Hepatocyte (in vitro differentiated cells): ENCODE results near the gene LEMD3. TPM values are rescaled to one million over a fixed set of nuclear protein-coding genes. Genes with fewer than 3 reads are reported as not detected.

Experiments
- DNase-seq: peaks from one replicate; pipeline ENCODE4 v3.0.0-alpha.2; 2016; ENCODE audit warnings: low spot score
- H2AFZ ChIP-seq: fragments of 200-600 bp; sonication (generic); 2 replicates; pipeline ENCODE4 v1.6.0; 2016; ENCODE audit warnings: antibody characterized with exemption, mild to moderate bottlenecking
- H3K27ac ChIP-seq: fragments of 200-600 bp; sonication (generic); 2 replicates; pipeline ENCODE4 v1.5.1; 2016; ENCODE audit warnings: mild to moderate bottlenecking
- H3K27me3 ChIP-seq: fragments of 200-600 bp; sonication (generic); 2 replicates; pipeline ENCODE4 v1.6.1; 2016
- H3K36me3 ChIP-seq: fragments of 200-600 bp; sonication (generic); replicated peaks from 2 replicates; pipeline ENCODE4 v1.5.1; 2016; ENCODE audit warnings: low read depth; ENCODE audit not compliant: insufficient read depth
- H3K4me1 ChIP-seq: fragments of 200-600 bp; sonication (generic); 2 replicates; pipeline ENCODE4 v1.5.1; 2016; ENCODE audit warnings: mild to moderate bottlenecking, moderate library complexity; ENCODE audit not compliant: insufficient read depth
- H3K4me2 ChIP-seq: fragments of 200-600 bp; sonication (generic); 2 replicates; pipeline ENCODE4 v1.6.0; 2016
- H3K4me3 ChIP-seq: fragments of 200-600 bp; sonication (generic); 2 replicates; pipeline ENCODE4 v1.5.1; 2016; ENCODE audit warnings: mild to moderate bottlenecking
- H3K79me2 ChIP-seq: fragments of 200-600 bp; sonication (generic); 2 replicates; pipeline ENCODE4 v1.6.0; 2017; ENCODE audit warnings: mild to moderate bottlenecking
- H3K9me2 ChIP-seq: fragments of 200-600 bp; sonication (generic); replicated peaks from 2 replicates; pipeline ENCODE4 v1.6.0; 2017; ENCODE audit warnings: mild to moderate bottlenecking; ENCODE audit not compliant: insufficient read depth
- H3K9me3 ChIP-seq: fragments of 200-600 bp; sonication (generic); 2 replicates; pipeline ENCODE4 v1.5.1; 2016; ENCODE audit warnings: low read depth, mild to moderate bottlenecking
- H4K20me1 ChIP-seq: fragments of 200-600 bp; sonication (generic); 2 replicates; pipeline ENCODE4 v1.6.0; 2016; ENCODE audit warnings: mild to moderate bottlenecking; ENCODE audit not compliant: insufficient read depth, poor library complexity, severe bottlenecking
- CTCF ChIP-seq: fragments of 200-600 bp; sonication (generic); IDR thresholded peaks from 2 replicates; pipeline ENCODE4 v1.5.1; 2016; ENCODE audit warnings: antibody characterized with exemption, mild to moderate bottlenecking; ENCODE audit not compliant: poor library complexity
- EZH2 ChIP-seq: fragments of 200-600 bp; sonication (generic); IDR thresholded peaks from 2 replicates; pipeline ENCODE4 v1.6.1; 2016; ENCODE audit warnings: antibody characterized with exemption, mild to moderate bottlenecking, borderline replicate concordance
- EZH2phosphoT487 ChIP-seq: fragments of 200-600 bp; sonication (generic); IDR thresholded peaks from one replicate; pipeline ENCODE4 v1.6.1; 2018; ENCODE audit warnings: antibody characterized with exemption, mild to moderate bottlenecking, low read depth, moderate library complexity; ENCODE audit not compliant: unreplicated experiment, severe bottlenecking
- WGBS: methylation state at CpG from one replicate; pipeline ENCODE4 v1.1.6; 2016; ENCODE audit warnings: low lambda C conversion rate; ENCODE audit errors: missing lambda C conversion rate; 5-methylcytosine and 5-hydroxymethylcytosine counted together
- polyA plus RNA-seq: library from polyadenylated mRNA; unstranded; fragments of >200 nt; fragmentation: Nextera tagmentation; extraction: Ambion mirVana; gene quantifications from 2 replicates; pipeline ENCODE4 v1.2.1, GENCODE V29; 2016
- total RNA-seq: library from RNA; depleted of rRNA; stranded (reverse); fragments of >200 nt; gene quantifications from 2 replicates; pipeline ENCODE4 v1.2.3, GENCODE V29; 2014

The LEMD3 gene
- total and polyA plus RNA-seq, 2 experiments from 2014 or later: 15.5 to 51.1 TPM

GRCh38 chr12:65294641-65295262, 125.4 kb downstream of the LEMD3 start:
- Histone ChIP-seq H3K9me3 (no peaks in the 10 kb centered on the region), H4K20me1 (no peaks in the 10 kb centered on the region), H3K4me2 (no peak overlapping the region), H3K4me1 (no peaks in the 10 kb centered on the region), H2AFZ (no peak overlapping the region), H3K79me2 (peaks cover 4% of the 10 kb centered on the region), H3K27ac (no peak overlapping the region), H3K36me3 (no peaks in the 10 kb centered on the region), H3K4me3 (no peak overlapping the region), H3K27me3 (no peaks in the 10 kb centered on the region), H3K9me2 (no peaks in the 10 kb centered on the region)
- WGBS: 98% methylated on average over 4 of the region's 4 CpGs
- no peak for DNase-seq
- TF ChIP-seq EZH2: no peak
- TF ChIP-seq EZH2phosphoT487: no peak
- TF ChIP-seq CTCF: no peak

GRCh38 chr12:65296508-65297265, 127.3 kb downstream of the LEMD3 start:
- 90% methylated on average over 1 of the region's 1 CpG for WGBS
- Histone ChIP-seq H3K4me2 (no peak overlapping the region), H3K27me3 (no peaks in the 10 kb centered on the region), H3K27ac (no peak overlapping the region), H3K36me3 (no peaks in the 10 kb centered on the region), H3K4me3 (no peak overlapping the region), H3K4me1 (no peaks in the 10 kb centered on the region), H3K79me2 (peaks cover 7% of the 10 kb centered on the region), H3K9me2 (no peaks in the 10 kb centered on the region), H2AFZ (no peak overlapping the region), H3K9me3 (no peaks in the 10 kb centered on the region), H4K20me1 (no peaks in the 10 kb centered on the region)
- TF ChIP-seq EZH2 (no peak), CTCF (no peak), EZH2phosphoT487 (no peak)
- no peak for DNase-seq

Other genes with a start within 250 kb of the LEMD3 start
- gene WIF1, start 48.3 kb upstream of the LEMD3 start, total RNA-seq: 4.3 and 5.5 TPM in 2 replicates
- 2.2 and 4.7 TPM in 2 replicates for gene WIF1, start 48.3 kb upstream of the LEMD3 start, polyA plus RNA-seq
- 17.1 and 19.2 TPM in 2 replicates for gene MSRB3, start 109.1 kb downstream of the LEMD3 start, total RNA-seq
- 16.9 and 17.1 TPM in 2 replicates for gene MSRB3, start 109.1 kb downstream of the LEMD3 start, polyA plus RNA-seq